GM10266 (cell line): ENCODE data around the gene C3.
"Not testable (repeated sequence)": the region's sequence is repeated elsewhere in the genome, so short reads cannot be mapped to it uniquely, and the experiment has no call there.

Source experiments
- DNase-seq: peaks from one replicate; pipeline ENCODE4 v3.0.0; 2012; ENCODE audit errors: extremely low spot score
- TF ChIP-seq, protein P1 (sequence below): IDR thresholded peaks from 2 replicates; pipeline ENCODE4 v1.5.1; 2012; ENCODE audit warnings: mild to moderate bottlenecking, low read depth; ENCODE audit not compliant: control insufficient read depth, insufficient read depth; ENCODE audit errors: missing control alignments

The C3 gene

DNA sequence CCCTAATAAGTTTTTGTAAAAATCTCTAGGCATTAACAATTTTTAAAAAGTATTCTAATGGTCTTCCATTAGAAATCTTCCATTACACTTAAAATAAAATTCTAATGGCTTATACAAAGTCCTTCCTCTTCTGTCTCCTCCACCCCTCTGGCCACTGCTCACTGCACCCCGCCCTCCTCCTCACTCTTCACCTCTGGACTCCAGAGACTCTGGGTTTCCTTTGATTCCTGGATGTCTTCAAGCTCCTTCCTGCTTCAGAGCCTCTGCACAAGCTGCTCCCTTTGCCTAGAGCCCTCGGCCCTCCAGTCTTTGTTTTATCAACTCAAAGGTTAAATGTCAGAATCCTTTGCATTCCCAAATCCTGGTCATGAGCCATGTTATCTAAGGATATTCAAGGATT is 71.3 kb downstream of the C3 start:
- DNase-seq = no peak

DNA sequence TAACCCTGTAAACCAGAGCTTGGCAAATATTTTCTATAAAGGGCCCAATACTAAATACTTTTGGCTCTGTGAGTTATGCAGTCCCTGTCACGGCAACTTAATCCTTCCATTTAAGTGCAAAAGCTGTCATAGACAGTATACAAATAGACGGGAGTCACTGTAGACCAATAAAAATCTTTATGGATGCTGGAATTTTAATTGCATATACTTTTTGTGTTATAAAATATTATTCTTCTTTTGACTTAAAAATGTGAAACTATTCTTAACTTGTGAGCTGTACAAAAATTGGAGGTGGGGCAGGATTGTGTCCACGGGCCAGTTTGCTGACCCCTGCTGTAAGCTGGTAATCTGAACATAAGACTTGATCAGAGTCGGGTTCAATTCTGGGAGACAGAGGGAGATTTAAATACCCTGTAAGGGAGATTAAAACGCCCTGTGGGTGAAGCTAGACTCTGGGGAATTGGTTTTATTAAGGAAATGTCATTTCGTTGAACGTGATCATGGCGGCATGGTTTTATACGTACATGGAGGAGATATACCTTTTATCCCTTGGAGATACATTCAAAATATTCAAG is 72.2 kb downstream of the C3 start:
- no peak for DNase-seq
- TF ChIP-seq, protein P1, sequence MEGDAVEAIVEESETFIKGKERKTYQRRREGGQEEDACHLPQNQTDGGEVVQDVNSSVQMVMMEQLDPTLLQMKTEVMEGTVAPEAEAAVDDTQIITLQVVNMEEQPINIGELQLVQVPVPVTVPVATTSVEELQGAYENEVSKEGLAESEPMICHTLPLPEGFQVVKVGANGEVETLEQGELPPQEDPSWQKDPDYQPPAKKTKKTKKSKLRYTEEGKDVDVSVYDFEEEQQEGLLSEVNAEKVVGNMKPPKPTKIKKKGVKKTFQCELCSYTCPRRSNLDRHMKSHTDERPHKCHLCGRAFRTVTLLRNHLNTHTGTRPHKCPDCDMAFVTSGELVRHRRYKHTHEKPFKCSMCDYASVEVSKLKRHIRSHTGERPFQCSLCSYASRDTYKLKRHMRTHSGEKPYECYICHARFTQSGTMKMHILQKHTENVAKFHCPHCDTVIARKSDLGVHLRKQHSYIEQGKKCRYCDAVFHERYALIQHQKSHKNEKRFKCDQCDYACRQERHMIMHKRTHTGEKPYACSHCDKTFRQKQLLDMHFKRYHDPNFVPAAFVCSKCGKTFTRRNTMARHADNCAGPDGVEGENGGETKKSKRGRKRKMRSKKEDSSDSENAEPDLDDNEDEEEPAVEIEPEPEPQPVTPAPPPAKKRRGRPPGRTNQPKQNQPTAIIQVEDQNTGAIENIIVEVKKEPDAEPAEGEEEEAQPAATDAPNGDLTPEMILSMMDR = no peak

More for the DNA sequence above, 71.3 kb downstream of the C3 start:
- TF ChIP-seq, protein P1 = no peak

DNA sequence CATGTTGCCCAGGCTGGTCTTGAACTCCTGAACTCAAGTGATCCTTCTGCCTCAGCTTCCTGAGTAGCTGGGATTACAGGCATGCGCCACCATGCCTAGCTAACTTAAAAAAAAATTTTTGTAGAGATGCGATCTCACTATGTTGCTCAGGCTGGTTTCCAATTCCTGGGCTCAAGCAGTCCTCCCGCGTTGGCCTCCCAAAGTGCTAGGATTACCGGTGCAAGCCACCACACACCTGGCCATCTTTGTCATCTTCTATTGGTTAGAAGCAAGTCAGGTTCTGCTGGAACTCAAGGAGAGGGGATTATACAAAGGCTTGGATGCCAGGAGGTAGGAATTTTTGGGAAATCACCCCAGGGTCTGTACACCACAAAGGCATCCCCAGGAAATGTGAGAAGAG is 75.7 kb downstream of the C3 start:
- TF ChIP-seq, protein P1 = no peak
- DNase-seq = no peak

DNA sequence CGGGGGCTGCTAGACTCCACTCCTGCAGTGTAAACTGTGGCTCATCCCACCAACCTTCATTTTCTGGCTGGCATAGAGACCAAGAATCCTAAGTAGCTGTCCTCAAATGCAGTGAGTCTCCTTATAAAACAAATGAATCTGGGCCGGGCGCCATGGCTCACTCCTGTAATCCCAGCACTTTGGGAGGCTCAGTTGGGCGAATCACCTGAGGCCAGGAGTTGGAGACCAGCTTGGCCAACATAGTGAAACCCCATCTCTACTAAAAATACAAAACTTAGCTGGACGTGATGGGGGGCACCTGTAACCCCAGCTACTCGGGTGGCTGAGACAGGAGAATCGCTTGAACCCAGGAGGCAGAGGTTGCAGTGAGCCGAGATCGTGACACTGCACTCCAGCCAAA is 80.1 kb downstream of the C3 start:
- not testable (repeated sequence) for DNase-seq

DNA sequence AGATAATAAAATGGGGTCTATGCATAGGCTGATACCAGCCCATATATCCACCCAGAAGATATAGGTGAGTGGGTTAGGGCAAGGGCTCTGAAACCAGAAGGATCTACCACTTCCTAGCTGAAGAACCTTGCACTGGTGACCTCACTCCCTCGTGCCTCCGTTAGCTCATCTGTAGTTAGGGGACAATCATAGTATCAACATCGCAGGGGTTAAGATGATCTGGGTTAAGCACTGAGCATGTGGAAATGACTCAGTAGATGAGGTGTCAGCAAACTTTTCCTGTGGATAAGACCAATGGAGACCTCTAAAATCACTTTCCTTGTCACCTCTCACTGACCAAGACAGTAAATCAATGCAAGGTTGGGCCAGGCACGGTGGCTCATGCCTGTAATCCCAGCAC is 81.0 kb downstream of the C3 start:
- TF ChIP-seq, protein P1 = no peak
- no peak for DNase-seq

DNA sequence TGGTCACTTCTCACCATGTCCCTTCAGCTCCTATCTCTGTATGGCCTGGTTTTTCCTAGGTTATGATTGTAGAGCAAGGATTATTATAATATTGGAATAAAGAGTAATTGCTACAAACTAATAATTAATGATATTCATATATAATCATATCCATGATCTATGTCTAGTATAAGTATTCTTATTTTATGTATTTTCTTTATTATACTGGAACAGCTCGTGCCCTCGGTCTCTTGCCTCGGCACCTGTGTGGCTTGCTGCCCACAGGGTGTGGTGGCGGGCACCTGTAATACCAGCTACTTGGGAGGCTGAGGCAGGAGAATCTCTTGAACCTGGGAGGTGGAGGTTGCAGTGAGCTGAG is 87.0 kb downstream of the C3 start:
- not testable (repeated sequence) for DNase-seq

DNA sequence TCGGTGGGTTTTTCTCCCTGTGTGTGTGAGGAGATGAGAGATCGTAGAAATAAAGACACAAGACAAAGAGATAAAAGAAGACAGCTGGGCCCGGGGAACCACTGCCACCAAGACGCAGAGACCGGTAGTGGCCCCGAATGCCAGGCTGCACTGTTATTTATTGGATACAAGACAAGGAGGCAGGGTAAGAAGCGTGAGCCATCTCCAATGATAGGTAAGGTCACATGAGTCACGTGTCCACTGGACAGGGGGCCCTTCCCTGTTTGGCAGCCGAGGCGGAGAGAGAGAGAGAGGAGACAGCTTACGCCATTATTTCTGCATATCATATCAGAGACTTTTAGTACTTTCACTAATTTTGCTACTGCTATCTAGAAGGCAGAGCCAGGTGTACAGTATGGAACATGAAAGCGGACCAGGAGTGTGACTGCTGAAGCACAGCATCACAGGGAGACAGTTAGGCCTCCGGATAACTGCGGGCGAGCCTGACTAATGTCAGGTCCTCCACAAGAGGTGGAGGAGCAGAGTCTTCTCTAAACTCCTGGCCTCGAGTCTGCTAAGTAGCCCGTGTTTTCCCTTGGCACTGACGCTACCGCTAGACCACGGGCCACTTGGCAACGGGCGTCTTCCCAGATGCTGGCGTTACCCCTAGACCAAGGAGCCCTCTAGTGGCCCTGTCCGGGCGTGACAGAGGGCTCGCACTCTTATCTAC is 87.5 kb downstream of the C3 start:
- TF ChIP-seq, protein P1 = peak; percentile 86
- not testable (repeated sequence) for DNase-seq

DNA sequence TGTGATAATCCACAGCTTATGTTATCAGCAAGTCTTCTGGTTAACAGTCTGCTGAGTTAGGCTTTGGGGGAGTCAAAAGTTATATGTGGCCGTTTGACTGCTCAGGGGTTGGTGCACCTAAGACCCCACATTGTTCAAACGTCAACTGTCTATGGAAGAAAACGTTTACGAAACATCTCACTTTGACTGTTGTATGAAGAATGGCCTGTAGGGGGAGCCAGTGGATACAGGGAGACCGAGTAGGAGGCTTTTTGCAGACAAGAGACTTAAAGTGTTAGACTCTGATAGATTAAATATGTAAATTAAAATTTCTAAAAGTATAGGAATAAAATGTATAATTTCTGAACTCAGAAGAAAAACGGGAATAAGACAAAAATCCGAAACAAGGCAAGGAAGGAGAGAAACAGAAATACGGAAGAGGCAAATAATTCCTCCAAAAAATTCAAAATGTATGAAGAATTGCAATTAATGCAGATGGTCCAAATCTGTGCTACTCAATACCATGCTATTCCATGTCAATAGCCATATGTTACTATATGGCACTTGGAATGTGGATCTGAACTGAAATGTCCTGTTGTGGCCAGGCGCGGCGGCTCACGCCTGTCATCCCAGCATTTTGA is 88.3 kb downstream of the C3 start:
- peak; percentile 52 for DNase-seq
- TF ChIP-seq, protein P1 = peak; percentile 82
